ENCODE measurements around the gene DQX1.

DNA sequence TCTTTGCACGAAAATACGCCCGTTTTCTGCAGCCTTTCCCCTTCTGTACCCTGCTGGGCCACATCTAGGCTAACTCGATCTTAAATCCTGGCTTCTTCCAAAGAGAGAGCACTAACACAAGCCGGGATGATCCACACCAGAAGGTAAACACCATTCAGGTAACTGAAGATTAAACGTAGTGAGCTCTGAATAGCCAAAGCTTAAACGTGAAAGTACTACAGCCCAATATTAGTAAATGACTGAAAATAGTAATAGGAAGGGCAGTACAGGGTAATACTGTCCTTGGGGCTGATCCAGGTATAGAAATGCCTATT, 53.1 kb downstream of the DQX1 start:
- TF ChIP-seq SCRT2 (tag by site-specific recombination; IDR thresholded peaks at IDR 0.05): no peak
- TF ChIP-seq, protein P1, sequence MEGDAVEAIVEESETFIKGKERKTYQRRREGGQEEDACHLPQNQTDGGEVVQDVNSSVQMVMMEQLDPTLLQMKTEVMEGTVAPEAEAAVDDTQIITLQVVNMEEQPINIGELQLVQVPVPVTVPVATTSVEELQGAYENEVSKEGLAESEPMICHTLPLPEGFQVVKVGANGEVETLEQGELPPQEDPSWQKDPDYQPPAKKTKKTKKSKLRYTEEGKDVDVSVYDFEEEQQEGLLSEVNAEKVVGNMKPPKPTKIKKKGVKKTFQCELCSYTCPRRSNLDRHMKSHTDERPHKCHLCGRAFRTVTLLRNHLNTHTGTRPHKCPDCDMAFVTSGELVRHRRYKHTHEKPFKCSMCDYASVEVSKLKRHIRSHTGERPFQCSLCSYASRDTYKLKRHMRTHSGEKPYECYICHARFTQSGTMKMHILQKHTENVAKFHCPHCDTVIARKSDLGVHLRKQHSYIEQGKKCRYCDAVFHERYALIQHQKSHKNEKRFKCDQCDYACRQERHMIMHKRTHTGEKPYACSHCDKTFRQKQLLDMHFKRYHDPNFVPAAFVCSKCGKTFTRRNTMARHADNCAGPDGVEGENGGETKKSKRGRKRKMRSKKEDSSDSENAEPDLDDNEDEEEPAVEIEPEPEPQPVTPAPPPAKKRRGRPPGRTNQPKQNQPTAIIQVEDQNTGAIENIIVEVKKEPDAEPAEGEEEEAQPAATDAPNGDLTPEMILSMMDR (tag by site-specific recombination; IDR thresholded peaks at IDR 0.05): no peak
- TF ChIP-seq, protein P2, sequence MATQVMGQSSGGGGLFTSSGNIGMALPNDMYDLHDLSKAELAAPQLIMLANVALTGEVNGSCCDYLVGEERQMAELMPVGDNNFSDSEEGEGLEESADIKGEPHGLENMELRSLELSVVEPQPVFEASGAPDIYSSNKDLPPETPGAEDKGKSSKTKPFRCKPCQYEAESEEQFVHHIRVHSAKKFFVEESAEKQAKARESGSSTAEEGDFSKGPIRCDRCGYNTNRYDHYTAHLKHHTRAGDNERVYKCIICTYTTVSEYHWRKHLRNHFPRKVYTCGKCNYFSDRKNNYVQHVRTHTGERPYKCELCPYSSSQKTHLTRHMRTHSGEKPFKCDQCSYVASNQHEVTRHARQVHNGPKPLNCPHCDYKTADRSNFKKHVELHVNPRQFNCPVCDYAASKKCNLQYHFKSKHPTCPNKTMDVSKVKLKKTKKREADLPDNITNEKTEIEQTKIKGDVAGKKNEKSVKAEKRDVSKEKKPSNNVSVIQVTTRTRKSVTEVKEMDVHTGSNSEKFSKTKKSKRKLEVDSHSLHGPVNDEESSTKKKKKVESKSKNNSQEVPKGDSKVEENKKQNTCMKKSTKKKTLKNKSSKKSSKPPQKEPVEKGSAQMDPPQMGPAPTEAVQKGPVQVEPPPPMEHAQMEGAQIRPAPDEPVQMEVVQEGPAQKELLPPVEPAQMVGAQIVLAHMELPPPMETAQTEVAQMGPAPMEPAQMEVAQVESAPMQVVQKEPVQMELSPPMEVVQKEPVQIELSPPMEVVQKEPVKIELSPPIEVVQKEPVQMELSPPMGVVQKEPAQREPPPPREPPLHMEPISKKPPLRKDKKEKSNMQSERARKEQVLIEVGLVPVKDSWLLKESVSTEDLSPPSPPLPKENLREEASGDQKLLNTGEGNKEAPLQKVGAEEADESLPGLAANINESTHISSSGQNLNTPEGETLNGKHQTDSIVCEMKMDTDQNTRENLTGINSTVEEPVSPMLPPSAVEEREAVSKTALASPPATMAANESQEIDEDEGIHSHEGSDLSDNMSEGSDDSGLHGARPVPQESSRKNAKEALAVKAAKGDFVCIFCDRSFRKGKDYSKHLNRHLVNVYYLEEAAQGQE (tag by site-specific recombination; IDR thresholded peaks at IDR 0.05): no peak
- TF ChIP-seq MYNN (tag by site-specific recombination; IDR thresholded peaks at IDR 0.05; ENCODE audit: borderline replicate concordance): no peak
- no peak for TF ChIP-seq HOXD13 (CRISPR knock-in tag; IDR thresholded peaks at IDR 0.05; ENCODE audit: borderline replicate concordance)
- TF ChIP-seq, protein P3, sequence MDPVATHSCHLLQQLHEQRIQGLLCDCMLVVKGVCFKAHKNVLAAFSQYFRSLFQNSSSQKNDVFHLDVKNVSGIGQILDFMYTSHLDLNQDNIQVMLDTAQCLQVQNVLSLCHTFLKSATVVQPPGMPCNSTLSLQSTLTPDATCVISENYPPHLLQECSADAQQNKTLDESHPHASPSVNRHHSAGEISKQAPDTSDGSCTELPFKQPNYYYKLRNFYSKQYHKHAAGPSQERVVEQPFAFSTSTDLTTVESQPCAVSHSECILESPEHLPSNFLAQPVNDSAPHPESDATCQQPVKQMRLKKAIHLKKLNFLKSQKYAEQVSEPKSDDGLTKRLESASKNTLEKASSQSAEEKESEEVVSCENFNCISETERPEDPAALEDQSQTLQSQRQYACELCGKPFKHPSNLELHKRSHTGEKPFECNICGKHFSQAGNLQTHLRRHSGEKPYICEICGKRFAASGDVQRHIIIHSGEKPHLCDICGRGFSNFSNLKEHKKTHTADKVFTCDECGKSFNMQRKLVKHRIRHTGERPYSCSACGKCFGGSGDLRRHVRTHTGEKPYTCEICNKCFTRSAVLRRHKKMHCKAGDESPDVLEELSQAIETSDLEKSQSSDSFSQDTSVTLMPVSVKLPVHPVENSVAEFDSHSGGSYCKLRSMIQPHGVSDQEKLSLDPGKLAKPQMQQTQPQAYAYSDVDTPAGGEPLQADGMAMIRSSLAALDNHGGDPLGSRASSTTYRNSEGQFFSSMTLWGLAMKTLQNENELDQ (tag by site-specific recombination; IDR thresholded peaks at IDR 0.05; ENCODE audit: low read depth): no peak
- TF ChIP-seq ZFP3 (tag by site-specific recombination; IDR thresholded peaks at IDR 0.05; ENCODE audit: low read depth): no peak
- TF ChIP-seq ZNF112 (tag by site-specific recombination; IDR thresholded peaks at IDR 0.05): no peak
- no peak for TF ChIP-seq HOXA7 (CRISPR knock-in tag; IDR thresholded peaks at IDR 0.05; ENCODE audit: borderline replicate concordance)
- TF ChIP-seq ZXDB (tag by site-specific recombination; IDR thresholded peaks at IDR 0.05): no peak
